SU-DHL-6 (cell line): Measurements from ENCODE around the gene EEF2K.

Source experiments
- H2AFZ ChIP-seq: fragments of 200-600 bp; sonication (generic); 2 replicates; pipeline ENCODE4 v1.6.1; 2014; ENCODE audit warnings: low read depth, mild to moderate bottlenecking, moderate library complexity, mixed read lengths, antibody characterized with exemption, low read length; ENCODE audit not compliant: severe bottlenecking
- H3F3A ChIP-seq: fragments of 200-600 bp; shearing (Covaris generic); 2 replicates; pipeline ENCODE4 v1.6.0; 2016; ENCODE audit warnings: antibody characterized with exemption, mild to moderate bottlenecking; ENCODE audit not compliant: insufficient read depth
- H3K27ac ChIP-seq: fragments of 200-600 bp; sonication (generic); 2 replicates; pipeline ENCODE4 v1.5.1; 2016; ENCODE audit warnings: low read depth, mild to moderate bottlenecking, low read length, moderate library complexity, mixed read lengths
- H3K27me3 ChIP-seq: fragments of 200-600 bp; sonication (generic), shearing (Covaris generic); 2 replicates; pipeline ENCODE4 v1.6.0; 2014; ENCODE audit warnings: mild to moderate bottlenecking, low read length
- H3K36me3 ChIP-seq: fragments of 200-600 bp; sonication (generic); 2 replicates; pipeline ENCODE4 v1.6.1; 2014; ENCODE audit warnings: mild to moderate bottlenecking, low read length, mixed read lengths
- H3K4me2 ChIP-seq: fragments of 300-600, 200-600 bp; shearing (Covaris generic), sonication (generic); 2 replicates; pipeline ENCODE4 v1.6.0; 2014; ENCODE audit warnings: low read length, low read depth, mild to moderate bottlenecking; ENCODE audit not compliant: poor library complexity, severe bottlenecking
- H3K4me3 ChIP-seq: fragments of 200-600 bp; sonication (generic); 2 replicates; pipeline ENCODE4 v1.5.1; 2014; ENCODE audit warnings: antibody characterized with exemption, low read length, mild to moderate bottlenecking, mixed read lengths; ENCODE audit not compliant: insufficient read depth, poor library complexity, severe bottlenecking
- H3K79me2 ChIP-seq: fragments of 200-600 bp; sonication (generic); 2 replicates; pipeline ENCODE4 v1.6.1; 2014; ENCODE audit warnings: mild to moderate bottlenecking, low read length, moderate library complexity; ENCODE audit not compliant: insufficient read depth
- H3K9ac ChIP-seq: fragments of 200-600 bp; sonication (generic); 2 replicates; pipeline ENCODE4 v1.7.0; 2014; ENCODE audit warnings: mild to moderate bottlenecking, low read length
- H3K9me2 ChIP-seq: fragments of 200-600 bp; sonication (generic); replicated peaks from 2 replicates; pipeline ENCODE4 v1.6.1; 2014; ENCODE audit warnings: low read length; ENCODE audit not compliant: insufficient read depth
- H3K9me3 ChIP-seq: fragments of 200-600 bp; sonication (generic); 2 replicates; pipeline ENCODE4 v1.6.1; 2014; ENCODE audit warnings: low read length, mixed read lengths; ENCODE audit not compliant: insufficient read depth
- H4K20me1 ChIP-seq: fragments of 200-600 bp; sonication (generic); 2 replicates; pipeline ENCODE4 v1.6.1; 2014; ENCODE audit warnings: low read depth, mild to moderate bottlenecking, antibody characterized with exemption, low read length, moderate library complexity, mixed read lengths
- CTCF ChIP-seq: fragments of 200-600 bp; sonication (generic); IDR thresholded peaks from one replicate; pipeline ENCODE4 v1.5.1; 2017; ENCODE audit warnings: antibody characterized with exemption, mild to moderate bottlenecking, low read length, moderate library complexity; ENCODE audit not compliant: insufficient read depth, poor library complexity, severe bottlenecking
- EZH2phosphoT487 ChIP-seq: fragments of 200-600 bp; sonication (generic), shearing (Covaris generic); conservative IDR thresholded peaks from 2 replicates; pipeline ENCODE4 v1.6.1; 2018; ENCODE audit warnings: mild to moderate bottlenecking, antibody characterized with exemption, low read length, moderate library complexity, mixed read lengths

EEF2K gene

GRCh38 chr16:22183335-22183734 lies 22.7 kb upstream of the EEF2K start:
- Histone ChIP-seq H3K79me2 (no peaks in the 10 kb centered on the region), H3K27me3 (no peaks in the 10 kb centered on the region), H3K9ac (no peak overlapping the region), H3F3A (no peaks in the 10 kb centered on the region), H3K4me3 (no peak overlapping the region), H3K27ac (no peak overlapping the region), H3K9me3 (no peaks in the 10 kb centered on the region), H2AFZ (no peak overlapping the region), H3K36me3 (no peaks in the 10 kb centered on the region), H3K4me2 (no peak overlapping the region), H3K9me2 (no peaks in the 10 kb centered on the region), H4K20me1 (no peaks in the 10 kb centered on the region)
- TF ChIP-seq CTCF, result no peak
- TF ChIP-seq EZH2phosphoT487, result no peak

GRCh38 chr16:22183901-22184614 lies 22.0 kb upstream of the EEF2K start:
- no peaks in the 10 kb centered on the region for H3K9me3 ChIP-seq
- H4K20me1 ChIP-seq, result no peaks in the 10 kb centered on the region
- no peak overlapping the region for H3K4me2 ChIP-seq
- H3K9me2 ChIP-seq, result no peaks in the 10 kb centered on the region
- H3K36me3 ChIP-seq, result no peaks in the 10 kb centered on the region
- no peaks in the 10 kb centered on the region for H3F3A ChIP-seq
- H2AFZ ChIP-seq, result no peak overlapping the region
- H3K9ac ChIP-seq, result no peak overlapping the region
- no peaks in the 10 kb centered on the region for H3K79me2 ChIP-seq
- no peaks in the 10 kb centered on the region for H3K27me3 ChIP-seq
- TF ChIP-seq CTCF, result peak; percentile 30
- TF ChIP-seq EZH2phosphoT487, result no peak
- H3K27ac ChIP-seq, result no peak overlapping the region
- no peak overlapping the region for H3K4me3 ChIP-seq

GRCh38 chr16:22184615-22184968 lies 21.5 kb upstream of the EEF2K start:
- no peak overlapping the region for H3K4me2 ChIP-seq
- H3K9me2 ChIP-seq, result no peaks in the 10 kb centered on the region
- no peak for TF ChIP-seq EZH2phosphoT487
- TF ChIP-seq CTCF, result no peak
- no peak overlapping the region for H3K9ac ChIP-seq
- no peak overlapping the region for H2AFZ ChIP-seq
- H3K4me3 ChIP-seq, result no peak overlapping the region
- H3F3A ChIP-seq, result no peaks in the 10 kb centered on the region
- no peak overlapping the region for H3K27ac ChIP-seq
- H3K36me3 ChIP-seq, result no peaks in the 10 kb centered on the region
- no peaks in the 10 kb centered on the region for H3K9me3 ChIP-seq
- no peaks in the 10 kb centered on the region for H3K79me2 ChIP-seq
- H3K27me3 ChIP-seq, result no peaks in the 10 kb centered on the region
- no peaks in the 10 kb centered on the region for H4K20me1 ChIP-seq
